ENCODE results near the gene PSMD13.

Gene PSMD13

GRCh38 chr11:196786-197731 lies 39.7 kb upstream of the PSMD13 start:
- Mint-ChIP-seq H3K27me3 (ENCODE audit: low read depth) (no peaks in the 10 kb centered on the region), H3K36me3 (ENCODE audit: low read depth) (peaks cover 4% of the 10 kb centered on the region), H3K27ac (no peak overlapping the region), H3K4me3 (no peak overlapping the region), H3K4me1 (no peaks in the 10 kb centered on the region), H3K9me3 (no peaks in the 10 kb centered on the region)
- TF ChIP-seq CTCF (IDR thresholded peaks at IDR 0.05; ENCODE audit: unreplicated experiment in 3 of 3) = no peak

GRCh38 chr11:197741-198235 lies 39.0 kb upstream of the PSMD13 start:
- Mint-ChIP-seq H3K4me3 (no peak overlapping the region), H3K36me3 (ENCODE audit: low read depth) (peaks cover 8% of the 10 kb centered on the region), H3K4me1 (no peaks in the 10 kb centered on the region), H3K27me3 (ENCODE audit: low read depth) (no peaks in the 10 kb centered on the region), H3K9me3 (no peaks in the 10 kb centered on the region), H3K27ac (no peak overlapping the region)
- no peak for TF ChIP-seq CTCF (IDR thresholded peaks at IDR 0.05; ENCODE audit: unreplicated experiment in 3 of 3)

GRCh38 chr11:198236-198806 lies 38.5 kb upstream of the PSMD13 start:
- no peak for TF ChIP-seq CTCF (IDR thresholded peaks at IDR 0.05; ENCODE audit: unreplicated experiment in 3 of 3)
- H3K36me3 Mint-ChIP-seq (ENCODE audit: low read depth) = peaks cover 14% of the 10 kb centered on the region
- no peaks in the 10 kb centered on the region for H3K9me3 Mint-ChIP-seq
- no peak overlapping the region for H3K27ac Mint-ChIP-seq
- peaks cover 5% of the 10 kb centered on the region for H3K4me1 Mint-ChIP-seq
- no peaks in the 10 kb centered on the region for H3K27me3 Mint-ChIP-seq (ENCODE audit: low read depth)
- no peak overlapping the region for H3K4me3 Mint-ChIP-seq

- Mint-ChIP-seq H3K27me3 (ENCODE audit: low read depth) (no peaks in the 10 kb centered on the region), H3K9me3 (no peaks in the 10 kb centered on the region), H3K36me3 (ENCODE audit: low read depth) (peaks cover 18% of the 10 kb centered on the region), H3K4me3 (no peak overlapping the region), H3K27ac (no peak overlapping the region), H3K4me1 (peaks cover 12% of the 10 kb centered on the region)
- TF ChIP-seq CTCF (IDR thresholded peaks at IDR 0.05; ENCODE audit: unreplicated experiment in 3 of 3) = no peak
These were observed 37.7 kb upstream of the PSMD13 start for GRCh38 chr11:199004-199581.

- Mint-ChIP-seq H3K27me3 (ENCODE audit: low read depth) (no peaks in the 10 kb centered on the region), H3K36me3 (ENCODE audit: low read depth) (peaks cover 19% of the 10 kb centered on the region), H3K4me1 (peaks cover 12% of the 10 kb centered on the region), H3K27ac (no peak overlapping the region), H3K4me3 (no peak overlapping the region), H3K9me3 (no peaks in the 10 kb centered on the region)
- no peak for TF ChIP-seq CTCF (IDR thresholded peaks at IDR 0.05; ENCODE audit: unreplicated experiment in 3 of 3)
These were observed 37.0 kb upstream of the PSMD13 start for GRCh38 chr11:199782-200181.

Data from nephron (organoid).